ENCODE results near the gene IQCM. TPM values are rescaled to one million over a fixed set of nuclear protein-coding genes. Genes with fewer than 3 reads are reported as not detected.
"Not testable (repeated sequence)": the region's sequence is repeated elsewhere in the genome, so short reads cannot be mapped to it uniquely, and the experiment has no call there.

IQCM gene
- total and polyA plus RNA-seq, 4 donors: not detected

DNA sequence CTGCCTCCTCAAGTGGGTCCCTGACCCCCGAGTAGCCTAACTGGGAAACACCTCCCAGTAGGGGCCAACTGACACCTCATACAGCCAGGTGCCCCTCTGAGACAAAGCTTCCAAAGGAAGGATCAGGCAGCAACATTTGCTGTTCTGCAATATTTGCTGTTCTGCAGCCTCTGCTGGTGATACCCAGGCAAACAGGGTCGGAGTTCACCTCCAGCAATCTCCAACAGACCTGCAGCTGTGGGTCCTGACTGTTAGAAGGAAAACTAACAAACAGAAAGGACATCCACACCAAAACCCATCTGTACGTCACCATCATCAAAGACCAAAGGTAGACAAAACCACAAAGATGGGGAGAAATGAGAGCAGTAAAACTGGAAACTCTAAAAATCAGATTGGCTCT is 347.0 kb downstream of the IQCM start:
- not testable (repeated sequence) for H3K27me3 ChIP-seq (ENCODE audit: control insufficient read depth, insufficient read depth, low read length)

DNA sequence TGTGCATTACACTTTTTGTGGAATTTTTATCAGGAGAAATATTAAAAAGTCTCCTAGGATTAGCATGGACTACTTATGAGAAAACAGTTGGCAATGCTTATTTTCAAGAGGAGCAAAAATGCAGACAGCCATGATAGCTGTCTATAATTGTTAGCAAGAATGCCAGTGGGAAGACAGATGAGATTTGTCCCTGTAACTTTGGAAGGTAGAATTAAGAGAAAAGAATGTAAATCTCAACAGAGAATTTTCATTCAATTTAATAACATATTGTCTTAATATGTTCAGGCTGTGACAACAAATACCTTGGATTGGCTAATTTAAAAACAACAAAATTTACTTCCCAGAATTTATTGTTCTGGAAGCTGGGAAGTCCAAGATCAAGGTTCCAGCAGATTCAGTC is 349.2 kb downstream of the IQCM start:
- no peaks in the 10 kb centered on the region for H3K9me3 ChIP-seq (ENCODE audit: control insufficient read depth, insufficient read depth, low read length)
- H3K27ac ChIP-seq (ENCODE audit: low read depth, low read length): no peak overlapping the region
- H3K4me1 ChIP-seq (ENCODE audit: control insufficient read depth, insufficient read depth, low read length): no peaks in the 10 kb centered on the region
- no peak overlapping the region for H3K4me3 ChIP-seq (ENCODE audit: low read depth, low read length)
- DNase-seq (ENCODE audit: low read depth in 4 of 6, low spot score in 6 of 6): no peak
- H3K36me3 ChIP-seq (ENCODE audit: control insufficient read depth, insufficient read depth, low read length): no peaks in the 10 kb centered on the region
- H3K27me3 ChIP-seq (ENCODE audit: control insufficient read depth, insufficient read depth, low read length): no peaks in the 10 kb centered on the region

More for the DNA sequence above, 347.0 kb downstream of the IQCM start:
- WGBS (ENCODE audit: insufficient coverage): 83% methylated on average over 1 of the region's 3 CpGs
- not testable (repeated sequence) for H3K4me3 ChIP-seq (ENCODE audit: low read depth, low read length); H3K27ac ChIP-seq (ENCODE audit: low read depth, low read length); H3K9me3 ChIP-seq (ENCODE audit: control insufficient read depth, insufficient read depth, low read length); H3K36me3 ChIP-seq (ENCODE audit: control insufficient read depth, insufficient read depth, low read length); DNase-seq (ENCODE audit: low read depth in 4 of 6, low spot score in 6 of 6); H3K4me1 ChIP-seq (ENCODE audit: control insufficient read depth, insufficient read depth, low read length)

DNA sequence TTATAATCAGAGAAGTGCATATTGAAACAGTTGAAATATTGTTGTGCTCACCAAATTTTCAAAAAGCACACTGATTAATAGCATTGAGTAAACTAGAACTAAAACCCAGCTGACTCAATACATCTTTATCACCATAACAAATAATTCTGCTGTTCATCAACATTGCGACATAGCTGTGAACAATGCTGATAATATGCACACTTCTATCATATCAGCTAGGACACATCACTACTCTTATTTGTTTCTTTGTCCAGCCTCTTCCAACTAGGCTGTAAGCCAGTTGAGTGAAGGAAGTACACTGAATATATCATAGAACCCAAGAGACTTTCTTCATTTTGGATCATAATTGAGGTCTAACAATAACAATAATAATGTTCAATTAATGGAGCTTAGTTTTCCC is 349.7 kb downstream of the IQCM start:
- Histone ChIP-seq H3K27me3 (ENCODE audit: control insufficient read depth, insufficient read depth, low read length) (no peaks in the 10 kb centered on the region), H3K9me3 (ENCODE audit: control insufficient read depth, insufficient read depth, low read length) (no peaks in the 10 kb centered on the region), H3K4me1 (ENCODE audit: control insufficient read depth, insufficient read depth, low read length) (no peaks in the 10 kb centered on the region), H3K36me3 (ENCODE audit: control insufficient read depth, insufficient read depth, low read length) (no peaks in the 10 kb centered on the region), H3K27ac (ENCODE audit: low read depth, low read length) (no peak overlapping the region), H3K4me3 (ENCODE audit: low read depth, low read length) (no peak overlapping the region)
- no peak for DNase-seq (ENCODE audit: low read depth in 4 of 6, low spot score in 6 of 6)
- WGBS (ENCODE audit: insufficient coverage): 100% methylated on average over 1 of the region's 1 CpG

DNA sequence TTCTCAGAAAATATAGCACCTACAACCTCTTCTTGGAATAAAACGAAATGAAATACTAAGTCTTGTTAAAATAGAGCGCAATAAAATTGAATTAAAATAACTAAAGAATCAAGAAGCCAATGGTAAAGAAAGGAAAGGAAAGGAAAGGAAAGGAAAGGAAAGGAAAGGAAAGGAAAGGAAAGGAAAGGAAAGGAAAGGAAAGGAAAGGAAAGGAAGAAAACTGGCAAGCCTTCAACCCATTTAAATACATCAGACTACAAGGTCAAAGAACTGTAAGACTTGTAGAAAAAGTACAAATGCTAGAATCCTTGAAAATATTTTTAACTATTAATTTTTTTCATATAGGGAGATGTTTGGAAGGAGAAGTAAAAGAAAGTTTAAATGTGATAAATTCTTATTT is 372.1 kb downstream of the IQCM start:
- Histone ChIP-seq H3K27ac (ENCODE audit: low read depth, low read length) (no peak overlapping the region), H3K27me3 (ENCODE audit: control insufficient read depth, insufficient read depth, low read length) (no peaks in the 10 kb centered on the region), H3K9me3 (ENCODE audit: control insufficient read depth, insufficient read depth, low read length) (no peaks in the 10 kb centered on the region), H3K36me3 (ENCODE audit: control insufficient read depth, insufficient read depth, low read length) (no peaks in the 10 kb centered on the region), H3K4me3 (ENCODE audit: low read depth, low read length) (no peak overlapping the region), H3K4me1 (ENCODE audit: control insufficient read depth, insufficient read depth, low read length) (no peaks in the 10 kb centered on the region)
- DNase-seq (ENCODE audit: low read depth in 4 of 6, low spot score in 6 of 6): no peak
- WGBS (ENCODE audit: insufficient coverage): no CpG with 5 or more reads among the region's 2 CpGs

DNA sequence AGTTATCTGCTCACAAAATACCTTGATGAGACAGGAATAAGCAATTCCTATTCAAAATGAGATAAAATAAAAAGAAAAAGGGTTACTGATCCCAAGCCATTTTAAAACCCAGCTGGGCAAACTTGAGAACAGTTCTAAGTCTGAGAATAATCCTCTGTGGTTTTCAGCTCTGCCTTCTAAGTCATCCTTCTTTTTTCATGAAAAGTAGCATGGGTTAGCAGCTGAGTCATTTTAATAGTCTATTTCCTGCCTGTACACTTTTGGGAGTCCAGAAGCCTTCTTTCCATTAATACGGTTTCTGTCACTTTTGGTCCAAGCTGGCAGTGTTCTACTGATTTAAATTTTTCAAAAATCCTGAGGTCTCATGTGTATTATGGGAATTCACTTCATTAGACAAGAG is 374.3 kb downstream of the IQCM start:
- no peak for DNase-seq (ENCODE audit: low read depth in 4 of 6, low spot score in 6 of 6)
- no peak overlapping the region for H3K27ac ChIP-seq (ENCODE audit: low read depth, low read length)
- no peak overlapping the region for H3K4me3 ChIP-seq (ENCODE audit: low read depth, low read length)
- no peaks in the 10 kb centered on the region for H3K27me3 ChIP-seq (ENCODE audit: control insufficient read depth, insufficient read depth, low read length)
- no peaks in the 10 kb centered on the region for H3K9me3 ChIP-seq (ENCODE audit: control insufficient read depth, insufficient read depth, low read length)
- H3K36me3 ChIP-seq (ENCODE audit: control insufficient read depth, insufficient read depth, low read length): no peaks in the 10 kb centered on the region
- no CpG with 5 or more reads among the region's 1 CpG for whole genome bisulfite sequencing (ENCODE audit: insufficient coverage)
- H3K4me1 ChIP-seq (ENCODE audit: control insufficient read depth, insufficient read depth, low read length): no peaks in the 10 kb centered on the region

DNA sequence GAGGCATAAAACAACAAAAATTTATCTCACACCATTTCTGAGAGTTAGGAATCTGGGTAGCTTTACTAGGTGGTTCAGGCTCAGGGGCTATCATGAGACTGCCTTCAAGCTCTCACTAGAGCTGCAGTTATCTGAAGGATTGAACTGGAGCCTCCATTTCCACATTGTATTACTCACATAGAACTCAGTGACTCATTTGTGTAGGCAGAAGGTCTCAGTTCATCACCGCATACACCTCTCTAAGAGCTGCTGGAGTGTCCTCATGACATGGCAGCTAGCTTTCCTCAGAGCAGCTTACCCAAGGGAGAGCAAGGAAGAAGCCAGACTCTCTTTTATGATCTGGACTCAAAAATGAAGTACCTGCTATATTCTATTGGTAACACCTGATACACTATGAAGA is 389.2 kb downstream of the IQCM start:
- Histone ChIP-seq H3K4me3 (ENCODE audit: low read depth, low read length) (no peak overlapping the region), H3K4me1 (ENCODE audit: control insufficient read depth, insufficient read depth, low read length) (no peaks in the 10 kb centered on the region), H3K9me3 (ENCODE audit: control insufficient read depth, insufficient read depth, low read length) (no peaks in the 10 kb centered on the region), H3K27ac (ENCODE audit: low read depth, low read length) (no peak overlapping the region), H3K27me3 (ENCODE audit: control insufficient read depth, insufficient read depth, low read length) (no peaks in the 10 kb centered on the region), H3K36me3 (ENCODE audit: control insufficient read depth, insufficient read depth, low read length) (no peaks in the 10 kb centered on the region)
- 100% methylated on average over 1 of the region's 1 CpG for WGBS (ENCODE audit: insufficient coverage)
- no peak for DNase-seq (ENCODE audit: low read depth in 4 of 6, low spot score in 6 of 6)

DNA sequence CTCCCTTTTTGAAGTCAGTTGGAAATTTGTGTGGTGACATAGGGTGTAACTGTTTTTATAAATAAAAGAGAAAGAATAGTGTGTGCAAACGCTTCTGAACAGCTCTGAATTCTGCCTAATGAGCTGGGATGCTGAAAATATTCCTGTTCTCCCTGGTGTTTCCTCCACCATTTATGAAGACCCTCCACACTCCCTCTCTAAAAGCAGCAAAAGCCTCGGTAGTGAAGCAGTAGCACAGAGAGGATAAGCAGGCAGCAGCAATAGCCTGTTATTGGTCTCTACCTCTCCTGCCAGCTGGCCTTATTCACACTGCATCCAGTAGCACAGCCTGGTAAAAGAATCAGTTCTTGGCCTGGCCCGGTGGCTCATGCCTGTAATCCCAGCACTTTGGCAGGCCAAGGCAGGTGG is 406.1 kb downstream of the IQCM start:
- no peaks in the 10 kb centered on the region for H3K36me3 ChIP-seq (ENCODE audit: control insufficient read depth, insufficient read depth, low read length)
- no peaks in the 10 kb centered on the region for H3K27me3 ChIP-seq (ENCODE audit: control insufficient read depth, insufficient read depth, low read length)
- no peak overlapping the region for H3K4me3 ChIP-seq (ENCODE audit: low read depth, low read length)
- no peaks in the 10 kb centered on the region for H3K9me3 ChIP-seq (ENCODE audit: control insufficient read depth, insufficient read depth, low read length)
- peak in 3 of 6 donors; percentile 7 to 67 (median 45) for DNase-seq (ENCODE audit: low read depth in 4 of 6, low spot score in 6 of 6)
- WGBS (ENCODE audit: insufficient coverage): 44% methylated on average over 2 of the region's 3 CpGs
- H3K4me1 ChIP-seq (ENCODE audit: control insufficient read depth, insufficient read depth, low read length): peaks cover 4% of the 10 kb centered on the region
- no peak overlapping the region for H3K27ac ChIP-seq (ENCODE audit: low read depth, low read length)

DNA sequence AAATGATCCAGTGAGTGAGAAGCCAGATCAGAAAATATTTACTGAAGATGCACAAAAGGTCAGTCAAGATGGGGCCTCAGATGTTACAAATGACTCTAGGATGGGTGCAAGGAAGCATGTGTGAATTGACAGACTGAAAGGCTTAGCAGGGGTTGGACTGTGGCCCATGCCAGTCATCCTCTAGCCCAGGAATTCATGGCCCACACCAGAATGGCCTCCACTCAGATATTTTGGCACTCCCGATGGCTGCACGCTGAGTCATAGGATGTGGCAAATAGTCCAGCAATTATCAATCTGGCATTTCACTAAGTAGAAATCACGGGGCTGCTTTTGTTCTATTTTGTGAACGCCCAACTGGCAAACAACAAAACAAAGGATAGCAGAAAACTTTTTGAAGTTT is 406.5 kb downstream of the IQCM start:
- Histone ChIP-seq H3K4me3 (ENCODE audit: low read depth, low read length) (no peak overlapping the region), H3K36me3 (ENCODE audit: control insufficient read depth, insufficient read depth, low read length) (no peaks in the 10 kb centered on the region), H3K27ac (ENCODE audit: low read depth, low read length) (no peak overlapping the region), H3K27me3 (ENCODE audit: control insufficient read depth, insufficient read depth, low read length) (no peaks in the 10 kb centered on the region), H3K4me1 (ENCODE audit: control insufficient read depth, insufficient read depth, low read length) (peaks cover 4% of the 10 kb centered on the region), H3K9me3 (ENCODE audit: control insufficient read depth, insufficient read depth, low read length) (no peaks in the 10 kb centered on the region)
- WGBS (ENCODE audit: insufficient coverage): 10% methylated on average over 4 of the region's 4 CpGs
- peak in 5 of 6 donors; percentile 7 to 82 (median 40) for DNase-seq (ENCODE audit: low read depth in 4 of 6, low spot score in 6 of 6)

DNA sequence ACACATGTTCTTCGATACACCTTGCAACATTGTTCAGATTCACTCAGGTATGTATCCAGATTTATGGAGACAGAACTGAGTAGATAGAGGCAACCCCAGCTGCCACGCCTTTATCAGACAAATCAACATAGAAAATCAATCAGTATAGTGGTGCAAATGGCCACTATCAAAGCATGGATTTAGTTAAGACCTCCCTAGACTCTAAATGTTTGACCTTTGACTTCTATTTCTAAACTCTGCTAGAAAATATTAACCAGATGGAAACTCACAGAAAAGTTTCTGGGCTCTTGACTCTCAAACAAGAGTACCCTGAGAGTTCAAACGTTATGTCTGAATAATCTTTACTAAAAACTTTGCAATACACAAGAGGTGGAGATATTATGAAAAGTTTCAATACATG is 411.5 kb downstream of the IQCM start:
- Histone ChIP-seq H3K36me3 (ENCODE audit: control insufficient read depth, insufficient read depth, low read length) (no peaks in the 10 kb centered on the region), H3K27me3 (ENCODE audit: control insufficient read depth, insufficient read depth, low read length) (no peaks in the 10 kb centered on the region), H3K9me3 (ENCODE audit: control insufficient read depth, insufficient read depth, low read length) (no peaks in the 10 kb centered on the region), H3K27ac (ENCODE audit: low read depth, low read length) (no peak overlapping the region), H3K4me3 (ENCODE audit: low read depth, low read length) (no peak overlapping the region), H3K4me1 (ENCODE audit: control insufficient read depth, insufficient read depth, low read length) (peaks cover 3% of the 10 kb centered on the region)
- 100% methylated on average over 1 of the region's 3 CpGs for WGBS (ENCODE audit: insufficient coverage)
- DNase-seq (ENCODE audit: low read depth in 4 of 6, low spot score in 6 of 6): no peak

DNA sequence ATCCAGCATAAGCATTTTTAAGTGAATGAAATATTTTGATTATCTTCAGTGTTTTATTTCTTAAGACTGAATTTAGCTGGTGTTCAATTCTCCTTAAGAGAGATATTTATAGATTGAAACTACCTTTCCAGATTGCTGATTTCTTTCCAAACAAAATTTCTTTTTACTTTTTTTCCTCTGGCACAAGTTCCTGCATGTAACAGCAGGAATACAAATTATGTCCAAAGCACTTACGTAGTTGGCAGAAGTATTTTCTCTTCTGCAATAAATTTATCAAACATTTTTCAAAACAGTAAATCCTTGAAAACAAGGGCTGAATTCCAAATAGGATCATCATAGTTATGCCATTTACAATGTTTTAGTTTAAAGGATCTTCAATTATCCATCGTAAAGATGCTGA is 412.6 kb downstream of the IQCM start:
- Histone ChIP-seq H3K4me3 (ENCODE audit: low read depth, low read length) (no peak overlapping the region), H3K9me3 (ENCODE audit: control insufficient read depth, insufficient read depth, low read length) (no peaks in the 10 kb centered on the region), H3K27me3 (ENCODE audit: control insufficient read depth, insufficient read depth, low read length) (no peaks in the 10 kb centered on the region), H3K4me1 (ENCODE audit: control insufficient read depth, insufficient read depth, low read length) (no peaks in the 10 kb centered on the region), H3K27ac (ENCODE audit: low read depth, low read length) (no peak overlapping the region), H3K36me3 (ENCODE audit: control insufficient read depth, insufficient read depth, low read length) (no peaks in the 10 kb centered on the region)
- WGBS (ENCODE audit: insufficient coverage): no CpG with 5 or more reads among the region's 2 CpGs
- DNase-seq (ENCODE audit: low read depth in 4 of 6, low spot score in 6 of 6): peak in 2 of 6 donors; percentile 4 to 38
